HCT116 (cell line): ENCODE data around the gene PTPMT1. TPM values are rescaled to one million over a fixed set of nuclear protein-coding genes. Genes with fewer than 3 reads are reported as not detected.

ENCODE experiments used
- ATAC-seq: fragments of 200-7000 bp; cut with Tn5 transposase; 2 replicates; pipeline ENCODE4 v1.9.1; 2020; ENCODE audit warnings: mild to moderate bottlenecking, moderate library complexity
- BruUV-seq: library from RNA; stranded (reverse); fragments of 400-500 nt; replicated peaks from 2 replicates; lab custom pipeline; 2021; lab: Mats Ljungman, UMichigan
- CTCF ChIA-PET: fragments of 300-600 bp; sonication (Branson Sonifier 250); formaldehyde crosslinking; loops from one replicate; lab custom pipeline; 2021; ENCODE audit warnings: antibody characterized with exemption; lab: Charles Lee
- POLR2A ChIA-PET: fragments of 300-600, 350-600 bp; sonication (Branson Sonifier 250); formaldehyde crosslinking; loops from one replicate; lab custom pipeline; 2021; ENCODE audit warnings: antibody characterized with exemption; lab: Charles Lee
- RAD21 ChIA-PET, 2 experiments: fragments of 300-600 bp; sonication (Branson Sonifier 250); formaldehyde crosslinking; loops; one replicate each; lab custom pipeline; 2023; ENCODE audit warnings: low total read pairs in 2 of 2; ENCODE audit not compliant: uncharacterized antibody in 2 of 2, unreplicated experiment in 2 of 2, low non-redundant PET in 1 of 2; lab: Charles Lee
- DNase-seq: peaks from one replicate; pipeline ENCODE4 v3.0.0-alpha.2; 2010; ENCODE audit warnings: low read depth, low spot score
- H2AFZ ChIP-seq: fragments of 200-600 bp; shearing (Covaris generic), sonication (generic); 2 replicates; pipeline ENCODE4 v1.6.1; 2017; ENCODE audit warnings: low read depth, mixed run types, mixed read lengths, antibody characterized with exemption, low read length; ENCODE audit not compliant: poor library complexity, severe bottlenecking
- H3K27ac ChIP-seq: 2 replicates; pipeline ENCODE4 v1.5.1; 2012; ENCODE audit warnings: low read depth, low read length
- H3K27me3 ChIP-seq: fragments of 200-600 bp; sonication (generic); 2 replicates; pipeline ENCODE4 v1.6.1; 2016; ENCODE audit warnings: mixed run types, low read length, mixed read lengths; ENCODE audit not compliant: insufficient read depth
- H3K36me3 ChIP-seq, 2 experiments: fragments of 200-500 bp in 1 of 2; fragments of 200-600 bp in 1 of 2; sonication (Bioruptor generic) in 1 of 2; sonication (generic) in 1 of 2; 2 replicates each; pipeline versions ENCODE4 v1.5.1 to v1.6.1; 2014 to 2016; ENCODE audit warnings: low read length in 2 of 2, inconsistent platforms in 1 of 2, mixed read lengths in 1 of 2, mixed run types in 1 of 2; ENCODE audit not compliant: insufficient read depth in 2 of 2, control insufficient read depth in 1 of 2
- H3K4me1 ChIP-seq, 2 experiments: fragments of 200-600 bp in 1 of 2; sonication (generic) in 1 of 2; 2 replicates each; pipeline versions ENCODE4 v1.5.1 to v1.6.1; 2012 to 2017; ENCODE audit warnings: low read length in 2 of 2, inconsistent platforms in 1 of 2, mild to moderate bottlenecking in 1 of 2, mixed read lengths in 1 of 2, mixed run types in 1 of 2, moderate library complexity in 1 of 2; ENCODE audit not compliant: insufficient read depth in 2 of 2, control insufficient read depth in 1 of 2
- H3K4me2 ChIP-seq: fragments of 200-600 bp; sonication (generic); 2 replicates; pipeline ENCODE4 v1.6.1; 2017; ENCODE audit warnings: mixed run types, low read length, mixed read lengths
- H3K4me3 ChIP-seq, 2 experiments: fragments of 200-600 bp in 1 of 2; sonication (generic) in 1 of 2; replicated peaks in 1 of 2; 2 replicates each; pipeline ENCODE4 v1.5.1; 2011 to 2016; ENCODE audit warnings: low read length in 2 of 2, control low read depth in 1 of 2, low read depth in 1 of 2, mild to moderate bottlenecking in 1 of 2, mixed read lengths in 1 of 2, mixed run types in 1 of 2
- H3K79me2 ChIP-seq: fragments of 200-600 bp; sonication (generic); 2 replicates; pipeline ENCODE4 v1.6.1; 2017; ENCODE audit warnings: mild to moderate bottlenecking, mixed run types, low read length, moderate library complexity, mixed read lengths; ENCODE audit not compliant: insufficient read depth
- H3K9ac ChIP-seq: fragments of 200-600 bp; sonication (generic); 2 replicates; pipeline ENCODE4 v1.6.1; 2016; ENCODE audit warnings: low read length, mixed read lengths
- H3K9me2 ChIP-seq: fragments of 200-600 bp; sonication (generic), shearing (Covaris generic); 2 replicates; pipeline ENCODE4 v1.6.1; 2017; ENCODE audit warnings: mixed run types, mild to moderate bottlenecking, moderate library complexity; ENCODE audit not compliant: insufficient read depth
- H3K9me3 ChIP-seq, 2 experiments: fragments of 200-500 bp in 1 of 2; fragments of 200-600 bp in 1 of 2; sonication (Bioruptor generic) in 1 of 2; sonication (generic) in 1 of 2; 2 replicates each; pipeline ENCODE4 v1.6.1; 2014 to 2017; ENCODE audit warnings: low read length in 2 of 2, mixed read lengths in 2 of 2, inconsistent platforms in 1 of 2, low read depth in 1 of 2, mild to moderate bottlenecking in 1 of 2, mixed run types in 1 of 2, moderate library complexity in 1 of 2; ENCODE audit not compliant: control insufficient read depth in 1 of 2, insufficient read depth in 1 of 2
- H4K20me1 ChIP-seq: fragments of 200-600 bp; sonication (generic), shearing (Covaris generic); 2 replicates; pipeline ENCODE4 v1.6.1; 2017; ENCODE audit warnings: mixed run types, mild to moderate bottlenecking, moderate library complexity; ENCODE audit not compliant: insufficient read depth
- CTCF ChIP-seq, 3 experiments: fragments of 200-600 bp in 1 of 3; sonication (generic) in 1 of 3; IDR thresholded peaks in 2 of 3; conservative IDR thresholded peaks in 1 of 3; 2 replicates each; pipeline ENCODE4 v1.5.1; 2012 to 2017; ENCODE audit warnings: low read depth in 2 of 3, low read length in 2 of 3, antibody characterized with exemption in 1 of 3, borderline replicate concordance in 1 of 3, control low read depth in 1 of 3, mild to moderate bottlenecking in 1 of 3, mixed read lengths in 1 of 3, mixed run types in 1 of 3, moderate library complexity in 1 of 3; ENCODE audit not compliant: insufficient read depth in 1 of 3
- EGR1 ChIP-seq: IDR thresholded peaks from 2 replicates; pipeline ENCODE4 v1.6.1; 2012; ENCODE audit warnings: low read depth
- EZH2 ChIP-seq: fragments of 200-600 bp; sonication (generic); IDR thresholded peaks from 2 replicates; pipeline ENCODE4 v1.6.1; 2017; ENCODE audit warnings: antibody characterized with exemption, mixed run types
- RAD21 ChIP-seq: IDR thresholded peaks from 2 replicates; pipeline ENCODE4 v1.6.1; 2012; ENCODE audit warnings: low read depth, mild to moderate bottlenecking
- ZBTB33 ChIP-seq: IDR thresholded peaks from 2 replicates; pipeline ENCODE4 v1.6.1; 2011; ENCODE audit warnings: mild to moderate bottlenecking, low read length, moderate library complexity; ENCODE audit not compliant: insufficient replicate concordance; ENCODE audit errors: extremely low read depth
- intact Hi-C: fragments of 100-400 bp; cut with micrococcal nuclease; formaldehyde crosslinking; loops from 2 replicates; pipeline ENCODE4 v1.10.0; 2022
- total RNA-seq: library from RNA; stranded (reverse); gene quantifications from one replicate; pipeline ENCODE4 v1.2.1, GENCODE V29; 2021; ENCODE audit not compliant: unreplicated experiment

PTPMT1 gene
- total RNA-seq, 1 experiment from 2014 or later = 71.6 TPM

GRCh38 chr11:47587039-47587716 lies 21.8 kb downstream of the PTPMT1 start:
- no peaks in the 10 kb centered on the region for H3K27me3 ChIP-seq
- no peak for ATAC-seq
- no peak overlapping the region for H3K9ac ChIP-seq
- H3K4me2 ChIP-seq = no peak overlapping the region
- no peaks in the 10 kb centered on the region for H4K20me1 ChIP-seq
- no peak overlapping the region for H3K27ac ChIP-seq
- CTCF ChIA-PET = no interaction called here
- no peak for DNase-seq
- H3K36me3 ChIP-seq = peaks cover 14 to 22% of the 10 kb centered on the region in 2 experiments; a peak in 3 of 4 replicates
- TF ChIP-seq EZH2 (no peak), RAD21 (no peak), EGR1 (no peak), CTCF (IDR thresholded peaks at IDR 0.05 in 2 of 3, conservative IDR thresholded peaks at IDR 0.05 in 1 of 3; ENCODE audit: borderline replicate concordance in 1 of 3, insufficient read depth in 1 of 3, low read depth in 2 of 3, low read length in 2 of 3) (no peak), ZBTB33 (no peak)
- intact Hi-C loops = no loop called here
- BruUV-seq = no TSS peak
- no peaks in the 10 kb centered on the region for H3K9me3 ChIP-seq
- RAD21 ChIA-PET = no interaction called here
- POLR2A ChIA-PET = no interaction called here
- peaks cover 1% of the 10 kb centered on the region; the same call in 1 of the 2 replicates for H3K79me2 ChIP-seq
- H3K4me1 ChIP-seq = no peaks in the 10 kb centered on the region
- H3K9me2 ChIP-seq = no peaks in the 10 kb centered on the region
- H3K4me3 ChIP-seq = no peak overlapping the region
- H2AFZ ChIP-seq = no peak overlapping the region
